GM12865 (cell line): ENCODE data around the gene GRP.
A peak's percentile ranks its signal among the peaks of the same experiment; 100 is the strongest.
"Not testable (repeated sequence)": the region's sequence is repeated elsewhere in the genome, so short reads cannot be mapped to it uniquely, and the experiment has no call there.

Experiments
- DNase-seq: peaks from one replicate; pipeline ENCODE4 v3.0.0; 2010; ENCODE audit warnings: low read depth
- H3K4me3 ChIP-seq: 2 replicates; pipeline ENCODE4 v1.5.1; 2011; ENCODE audit warnings: mild to moderate bottlenecking, low read depth, low read length, control low read depth
- CTCF ChIP-seq: IDR thresholded peaks from 2 replicates; pipeline ENCODE4 v1.5.1; 2011; ENCODE audit warnings: low read length, control low read depth, low read depth, inconsistent platforms; ENCODE audit not compliant: insufficient read depth; ENCODE audit errors: missing control alignments

GRP gene

GRCh38 chr18:59238385-59238784 is 18.4 kb downstream of the GRP start:
- no peak for DNase-seq
- no peak overlapping the region for H3K4me3 ChIP-seq
- no peak for TF ChIP-seq CTCF

DNA sequence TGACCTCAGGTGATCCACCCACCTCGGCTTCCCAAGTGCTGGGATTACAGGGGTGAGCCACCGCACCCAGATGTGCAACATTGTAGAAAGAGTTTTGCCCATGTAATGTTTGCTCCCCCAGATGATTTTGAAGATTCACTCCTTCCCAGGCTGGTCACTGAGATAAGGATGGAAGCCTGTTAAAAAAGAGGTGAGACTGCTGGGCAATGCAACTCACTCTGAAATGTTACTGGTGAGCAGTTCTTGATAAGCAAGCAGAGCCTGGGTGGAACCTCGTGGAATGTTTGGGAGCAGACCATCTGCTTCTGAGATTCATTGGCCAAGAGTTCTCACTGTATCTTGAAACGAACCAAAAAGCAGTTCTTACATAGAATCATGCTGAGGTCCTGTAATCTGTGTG is 19.7 kb downstream of the GRP start:
- no peak for DNase-seq
- H3K4me3 ChIP-seq: no peak overlapping the region
- no peak for TF ChIP-seq CTCF

- H3K4me3 ChIP-seq: no peak overlapping the region
- no peak for TF ChIP-seq CTCF
- no peak for DNase-seq
These were observed 22.9 kb downstream of the GRP start for GRCh38 chr18:59242906-59243305.

DNA sequence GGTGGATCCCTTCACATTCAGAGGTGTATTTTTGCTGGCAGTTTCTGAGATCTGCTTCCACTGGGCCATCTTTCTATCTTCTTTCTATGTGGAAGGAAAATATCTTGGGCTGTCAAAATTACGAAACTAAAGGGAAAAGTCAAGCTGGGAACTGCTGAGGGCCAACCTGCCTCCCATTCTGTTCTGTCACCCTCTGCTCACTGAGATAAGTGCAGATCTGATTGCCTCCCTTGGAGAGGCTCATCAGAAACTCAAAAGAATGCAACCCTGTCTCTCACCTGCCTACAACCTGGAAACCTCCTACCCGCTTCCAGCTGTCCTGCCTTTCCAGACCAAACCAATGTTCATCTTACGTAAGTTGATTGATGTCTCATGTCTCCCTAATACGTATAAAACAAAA is 26.8 kb downstream of the GRP start:
- TF ChIP-seq CTCF: no peak
- no peak for DNase-seq
- no peak overlapping the region for H3K4me3 ChIP-seq

- peak; percentile 62 for DNase-seq
- H3K4me3 ChIP-seq: no peak overlapping the region
- TF ChIP-seq CTCF: peak; percentile 70
These were observed 29.3 kb downstream of the GRP start for GRCh38 chr18:59249199-59249774.

GRCh38 chr18:59255491-59255890 is 35.5 kb downstream of the GRP start:
- DNase-seq, H3K4me3 ChIP-seq: not testable (repeated sequence)

- DNase-seq, H3K4me3 ChIP-seq: not testable (repeated sequence)
These were observed 41.9 kb downstream of the GRP start for GRCh38 chr18:59261842-59262241.

DNA sequence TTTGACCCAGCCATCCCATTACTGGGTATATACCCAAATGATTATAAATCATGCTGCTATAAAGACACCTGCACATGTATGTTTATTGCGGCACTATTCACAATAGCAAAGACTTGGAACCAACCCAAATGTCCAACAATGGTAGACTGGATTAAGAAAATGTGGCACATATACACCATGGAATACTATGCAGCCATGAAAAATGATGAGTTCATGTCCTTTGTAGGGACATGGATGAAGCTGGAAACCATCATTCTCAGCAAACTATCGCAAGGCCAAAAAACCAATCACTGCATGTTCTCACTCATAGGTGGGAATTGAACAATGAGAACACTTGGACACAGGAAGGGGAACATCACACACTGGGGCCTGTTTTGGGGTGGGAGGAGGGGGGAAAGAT is 42.3 kb downstream of the GRP start:
- not testable (repeated sequence) for DNase-seq, H3K4me3 ChIP-seq

DNA sequence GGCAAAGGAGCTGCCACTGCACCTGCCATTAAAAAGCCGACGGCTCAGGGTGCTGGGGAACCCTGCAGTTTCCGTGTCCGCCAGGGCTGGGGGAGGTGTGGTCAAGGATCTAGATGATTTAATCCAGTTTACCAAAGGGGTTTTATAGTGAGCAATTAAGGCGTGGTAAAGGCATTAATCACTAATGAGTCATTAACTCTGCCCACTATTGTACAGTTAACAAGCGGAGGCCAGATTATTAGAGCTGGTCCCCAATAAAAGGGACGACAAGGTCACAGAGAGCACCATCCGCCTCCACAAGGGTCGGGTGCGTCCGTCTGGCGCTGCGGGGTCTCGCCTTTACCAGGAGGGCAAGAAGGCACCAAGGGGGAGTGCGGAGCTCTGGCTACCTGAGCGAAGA is 43.7 kb downstream of the GRP start:
- no peak overlapping the region for H3K4me3 ChIP-seq
- no peak for TF ChIP-seq CTCF
- no peak for DNase-seq
